ENCODE results near the gene PRELID2.

The PRELID2 gene

DNA sequence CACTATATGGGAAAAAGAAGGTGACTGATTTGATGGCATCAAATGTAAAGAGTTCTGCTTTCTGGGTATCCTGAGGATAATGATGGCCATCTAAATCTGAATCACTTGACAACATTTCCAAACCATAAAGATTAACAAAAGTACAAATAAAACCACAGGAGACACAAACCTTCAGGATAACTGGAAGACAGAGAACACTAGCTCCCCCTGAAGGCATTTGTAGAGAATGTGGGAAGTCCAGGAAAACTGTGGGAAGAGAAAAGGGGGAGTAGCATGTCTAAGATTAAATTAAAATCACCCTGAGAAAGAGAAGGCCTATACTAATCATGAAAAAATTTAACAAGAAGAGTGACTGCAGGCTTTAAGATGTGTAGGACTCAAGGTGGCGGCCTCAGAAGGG is 116.2 kb downstream of the PRELID2 start:
- Histone ChIP-seq H3K4me3 (ENCODE audit: low read depth in 1 of 2, low read length in 1 of 2) (no peak overlapping the region), H3K36me3 (no peaks in the 10 kb centered on the region), H3K27ac (no peak overlapping the region), H3K9me3 (no peaks in the 10 kb centered on the region), H3K27me3 (no peaks in the 10 kb centered on the region), H3K4me1 (ENCODE audit: control insufficient read depth in 1 of 2, insufficient read depth in 1 of 2, low read depth in 1 of 2, low read length in 1 of 2) (no peaks in the 10 kb centered on the region)
- TF ChIP-seq, protein P1, sequence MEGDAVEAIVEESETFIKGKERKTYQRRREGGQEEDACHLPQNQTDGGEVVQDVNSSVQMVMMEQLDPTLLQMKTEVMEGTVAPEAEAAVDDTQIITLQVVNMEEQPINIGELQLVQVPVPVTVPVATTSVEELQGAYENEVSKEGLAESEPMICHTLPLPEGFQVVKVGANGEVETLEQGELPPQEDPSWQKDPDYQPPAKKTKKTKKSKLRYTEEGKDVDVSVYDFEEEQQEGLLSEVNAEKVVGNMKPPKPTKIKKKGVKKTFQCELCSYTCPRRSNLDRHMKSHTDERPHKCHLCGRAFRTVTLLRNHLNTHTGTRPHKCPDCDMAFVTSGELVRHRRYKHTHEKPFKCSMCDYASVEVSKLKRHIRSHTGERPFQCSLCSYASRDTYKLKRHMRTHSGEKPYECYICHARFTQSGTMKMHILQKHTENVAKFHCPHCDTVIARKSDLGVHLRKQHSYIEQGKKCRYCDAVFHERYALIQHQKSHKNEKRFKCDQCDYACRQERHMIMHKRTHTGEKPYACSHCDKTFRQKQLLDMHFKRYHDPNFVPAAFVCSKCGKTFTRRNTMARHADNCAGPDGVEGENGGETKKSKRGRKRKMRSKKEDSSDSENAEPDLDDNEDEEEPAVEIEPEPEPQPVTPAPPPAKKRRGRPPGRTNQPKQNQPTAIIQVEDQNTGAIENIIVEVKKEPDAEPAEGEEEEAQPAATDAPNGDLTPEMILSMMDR (IDR thresholded peaks at IDR 0.05): no peak

GRCh38 chr5:145715412-145715811 is 119.7 kb downstream of the PRELID2 start:
- Histone ChIP-seq H3K9me3 (no peaks in the 10 kb centered on the region), H3K27ac (no peak overlapping the region), H3K4me3 (ENCODE audit: low read depth in 1 of 2, low read length in 1 of 2) (no peak overlapping the region), H3K4me1 (ENCODE audit: control insufficient read depth in 1 of 2, insufficient read depth in 1 of 2, low read depth in 1 of 2, low read length in 1 of 2) (no peaks in the 10 kb centered on the region), H3K27me3 (no peaks in the 10 kb centered on the region), H3K36me3 (no peaks in the 10 kb centered on the region)
- TF ChIP-seq, protein P1 (IDR thresholded peaks at IDR 0.05): no peak

- Histone ChIP-seq H3K9me3 (no peaks in the 10 kb centered on the region), H3K27me3 (no peaks in the 10 kb centered on the region), H3K4me3 (ENCODE audit: low read depth in 1 of 2, low read length in 1 of 2) (no peak overlapping the region), H3K4me1 (ENCODE audit: control insufficient read depth in 1 of 2, insufficient read depth in 1 of 2, low read depth in 1 of 2, low read length in 1 of 2) (no peaks in the 10 kb centered on the region), H3K36me3 (no peaks in the 10 kb centered on the region), H3K27ac (no peak overlapping the region)
- TF ChIP-seq, protein P1 (IDR thresholded peaks at IDR 0.05): no peak
These were observed 122.9 kb downstream of the PRELID2 start for GRCh38 chr5:145712245-145712644.

DNA sequence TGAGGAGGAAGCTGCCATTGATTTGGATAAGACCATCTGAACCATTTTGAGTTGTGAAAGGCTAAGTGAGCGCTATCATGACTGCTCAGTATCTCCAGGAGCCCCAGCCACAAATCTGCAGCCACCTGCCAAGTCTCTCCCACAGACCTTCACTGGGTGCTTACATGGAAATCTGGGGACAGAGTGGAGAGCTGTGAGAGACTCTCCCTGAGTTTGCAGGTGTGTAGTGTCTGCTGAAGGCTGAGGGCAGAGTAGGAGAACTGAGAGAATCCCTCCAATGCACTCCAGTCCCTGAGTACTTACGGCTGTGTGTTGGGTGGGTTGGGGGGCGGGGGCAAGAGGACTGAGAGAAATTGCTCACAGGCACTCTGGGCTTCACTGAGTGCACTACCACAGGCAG is 123.7 kb downstream of the PRELID2 start:
- TF ChIP-seq, protein P1 (IDR thresholded peaks at IDR 0.05): no peak
- Histone ChIP-seq H3K36me3 (no peaks in the 10 kb centered on the region), H3K4me1 (ENCODE audit: control insufficient read depth in 1 of 2, insufficient read depth in 1 of 2, low read depth in 1 of 2, low read length in 1 of 2) (no peaks in the 10 kb centered on the region), H3K4me3 (ENCODE audit: low read depth in 1 of 2, low read length in 1 of 2) (no peak overlapping the region), H3K9me3 (no peaks in the 10 kb centered on the region), H3K27me3 (no peaks in the 10 kb centered on the region), H3K27ac (no peak overlapping the region)

All from neutrophil (primary cell).